ENCODE data around the gene LRRIQ1.

LRRIQ1 gene

GRCh38 chr12:85058339-85058738 lies 22.2 kb downstream of the LRRIQ1 start:
- DNase-seq: no peak

GRCh38 chr12:85059594-85059993 lies 23.4 kb downstream of the LRRIQ1 start:
- DNase-seq: no peak

- DNase-seq: no peak
Measured at GRCh38 chr12:85060916-85061315, 24.8 kb downstream of the LRRIQ1 start.

- peak; percentile 60 for DNase-seq
Measured at GRCh38 chr12:85065837-85066482, 29.8 kb downstream of the LRRIQ1 start.

DNA sequence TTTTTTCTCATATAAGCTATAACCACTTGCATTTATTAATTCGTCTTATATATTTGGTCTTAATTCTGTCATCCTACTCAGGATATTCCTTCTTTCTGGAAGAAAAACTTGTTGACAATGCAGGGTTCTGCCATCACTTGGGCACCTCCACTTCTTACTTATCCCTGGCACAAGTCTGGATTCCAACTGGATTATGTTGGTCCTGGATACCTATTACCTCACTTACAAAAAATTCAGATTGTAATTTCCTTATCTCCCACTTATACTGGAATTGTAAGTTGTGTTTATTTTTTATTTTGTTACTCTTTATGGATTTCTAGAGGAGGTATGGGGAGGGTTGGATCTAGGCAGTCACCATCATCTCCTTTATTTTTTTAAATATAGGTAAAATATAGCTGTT lies 36.7 kb downstream of the LRRIQ1 start:
- DNase-seq: no peak

- DNase-seq: peak; percentile 82
Measured at GRCh38 chr12:85076688-85077430, 40.7 kb downstream of the LRRIQ1 start.

DNA sequence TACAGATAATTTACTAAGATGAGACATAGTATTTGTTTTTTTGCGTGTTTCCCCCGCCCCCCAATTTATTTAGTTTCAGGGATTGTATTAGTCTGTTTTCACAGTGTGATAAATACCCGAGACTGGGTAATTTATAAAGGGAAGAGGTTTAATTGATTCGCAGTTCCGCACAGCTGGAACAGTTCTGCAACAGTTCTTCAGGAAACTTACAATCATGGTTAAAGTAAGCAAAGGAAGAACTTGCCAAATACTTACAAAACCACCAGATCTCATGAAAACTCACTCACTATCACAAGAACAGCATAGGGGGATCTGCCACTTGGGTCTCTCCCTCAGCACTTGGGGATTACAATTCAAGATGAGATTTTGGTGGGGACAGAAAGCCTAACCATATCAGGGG lies 48.9 kb downstream of the LRRIQ1 start:
- no peak for DNase-seq

DNA sequence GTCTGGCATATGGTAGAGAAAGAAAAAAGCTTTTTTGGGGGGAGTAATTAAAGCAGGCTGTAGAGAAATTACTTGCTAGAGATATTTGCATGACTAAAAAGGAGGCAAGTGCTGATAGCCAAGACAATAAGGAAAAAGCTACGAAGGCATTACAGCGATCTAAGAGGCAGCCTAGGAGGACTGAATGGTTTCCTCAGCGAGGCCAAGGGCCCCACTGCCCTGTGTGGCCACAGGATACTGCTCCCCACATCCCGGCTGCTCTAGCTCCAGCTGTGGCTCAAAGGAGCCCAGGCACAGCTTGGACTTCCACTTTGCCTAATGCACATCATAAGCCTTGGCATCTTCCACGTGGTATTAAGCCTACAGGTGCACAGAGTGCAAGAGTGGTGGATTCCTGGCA lies 53.6 kb downstream of the LRRIQ1 start:
- DNase-seq: no peak

DNA sequence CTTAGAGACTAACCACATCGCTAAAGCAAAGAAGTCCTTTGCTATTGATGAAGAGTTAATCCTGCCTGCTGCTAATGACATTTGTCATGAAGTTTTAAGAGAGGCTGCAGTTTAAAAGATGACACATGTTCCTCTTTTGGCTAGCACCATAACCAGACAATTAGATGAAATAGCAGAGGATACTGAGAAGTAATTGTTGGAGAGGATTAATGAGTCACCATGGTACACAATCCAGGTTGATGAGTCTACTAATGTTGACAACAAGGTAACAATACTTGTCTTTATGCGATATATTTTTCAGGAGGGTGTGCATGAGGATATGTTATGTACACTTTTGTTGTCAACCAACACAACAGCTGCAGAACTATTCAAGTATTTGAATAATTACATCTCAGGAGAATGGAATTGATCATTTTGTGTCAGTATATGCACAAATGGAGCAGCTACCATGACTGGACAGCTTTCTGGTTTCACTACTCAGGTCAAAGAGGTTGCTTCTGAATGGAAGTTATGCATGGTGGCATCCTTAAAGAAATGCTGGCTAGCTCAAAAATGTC lies 56.7 kb downstream of the LRRIQ1 start:
- DNase-seq: no peak

DNA sequence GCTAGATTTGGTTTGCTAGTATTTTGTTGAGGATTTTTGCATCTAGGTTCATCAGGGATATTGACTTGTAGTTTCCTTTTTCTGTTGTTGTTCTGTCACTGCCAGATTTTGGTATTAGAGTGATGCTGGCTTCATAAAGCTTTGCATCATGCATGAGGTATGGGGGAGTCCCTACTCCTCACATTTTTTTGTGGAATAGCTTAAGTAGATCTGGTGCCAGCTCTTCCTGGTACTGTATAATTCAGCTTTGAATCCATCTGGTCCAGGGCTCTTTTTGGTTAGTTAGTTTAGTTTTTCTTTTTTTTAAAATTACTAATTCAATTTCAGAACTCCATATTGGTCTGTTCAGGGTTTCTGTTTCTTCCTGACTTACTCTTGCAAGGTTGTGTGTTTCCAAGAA lies 59.4 kb downstream of the LRRIQ1 start:
- no peak for DNase-seq

- DNase-seq: no peak
Measured at GRCh38 chr12:85130646-85131045, 94.5 kb downstream of the LRRIQ1 start.

- no peak for DNase-seq
Measured at GRCh38 chr12:85138833-85139232, 102.7 kb downstream of the LRRIQ1 start.

DNA sequence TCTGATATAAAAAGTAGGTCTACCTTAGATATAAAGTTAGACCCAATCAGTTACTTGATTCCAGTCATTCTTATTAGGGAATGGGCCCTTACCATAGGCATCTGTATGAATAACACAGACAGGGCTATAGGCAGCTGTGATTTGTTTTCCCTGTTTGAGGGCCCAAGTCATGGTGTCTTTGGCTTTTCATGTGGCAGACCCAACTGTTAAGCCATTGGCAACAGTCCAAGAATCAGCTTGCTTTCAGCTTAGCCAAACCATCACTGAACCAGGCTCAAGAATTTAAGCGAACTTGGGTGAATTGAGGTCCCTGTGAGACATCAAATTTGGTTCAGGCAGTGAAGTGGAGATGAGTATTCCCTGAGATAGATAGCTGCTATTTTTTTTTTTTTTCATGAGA lies 111.2 kb downstream of the LRRIQ1 start:
- peak; percentile 10 for DNase-seq

- no peak for DNase-seq
Measured at GRCh38 chr12:85152311-85152729, 116.2 kb downstream of the LRRIQ1 start.

DNA sequence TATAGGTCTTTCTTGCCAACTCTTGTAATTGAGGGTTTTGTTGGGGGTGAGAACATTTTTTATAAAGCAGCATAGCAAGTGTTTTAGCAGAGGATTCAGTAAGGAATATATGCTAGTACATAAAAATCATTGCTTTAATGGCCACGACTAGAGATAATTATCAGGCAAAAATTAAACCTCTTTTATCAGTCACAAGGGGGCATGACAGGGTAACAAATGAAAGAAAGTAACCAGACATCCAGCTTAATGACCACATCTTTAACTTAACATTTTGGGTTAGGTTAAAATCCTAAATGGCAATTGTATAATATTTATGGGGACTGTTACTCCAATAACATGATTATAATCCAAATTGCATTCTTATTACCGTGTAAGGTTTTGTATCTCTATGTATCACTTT lies 119.6 kb downstream of the LRRIQ1 start:
- DNase-seq: peak; percentile 3

DNA sequence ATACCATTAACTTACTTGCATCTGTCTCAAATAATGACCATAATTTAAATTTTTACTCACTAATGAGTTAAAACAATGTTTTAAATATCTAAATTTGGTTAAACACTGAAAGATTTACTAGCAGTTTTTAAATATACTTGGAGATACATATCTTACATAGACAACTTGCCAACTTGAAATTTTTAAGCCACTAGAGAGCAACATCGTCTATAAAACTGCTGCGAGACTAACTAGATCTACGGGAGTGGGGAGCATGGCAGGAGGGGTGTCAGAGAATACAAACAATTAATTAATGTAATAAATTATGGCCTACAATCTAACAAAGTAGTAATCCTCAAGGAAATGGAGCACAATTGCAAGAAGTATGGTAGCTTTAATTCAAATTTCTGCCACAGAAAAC lies 120.4 kb downstream of the LRRIQ1 start:
- no peak for DNase-seq

GRCh38 chr12:85157035-85157603 lies 121.0 kb downstream of the LRRIQ1 start:
- DNase-seq: no peak

DNA sequence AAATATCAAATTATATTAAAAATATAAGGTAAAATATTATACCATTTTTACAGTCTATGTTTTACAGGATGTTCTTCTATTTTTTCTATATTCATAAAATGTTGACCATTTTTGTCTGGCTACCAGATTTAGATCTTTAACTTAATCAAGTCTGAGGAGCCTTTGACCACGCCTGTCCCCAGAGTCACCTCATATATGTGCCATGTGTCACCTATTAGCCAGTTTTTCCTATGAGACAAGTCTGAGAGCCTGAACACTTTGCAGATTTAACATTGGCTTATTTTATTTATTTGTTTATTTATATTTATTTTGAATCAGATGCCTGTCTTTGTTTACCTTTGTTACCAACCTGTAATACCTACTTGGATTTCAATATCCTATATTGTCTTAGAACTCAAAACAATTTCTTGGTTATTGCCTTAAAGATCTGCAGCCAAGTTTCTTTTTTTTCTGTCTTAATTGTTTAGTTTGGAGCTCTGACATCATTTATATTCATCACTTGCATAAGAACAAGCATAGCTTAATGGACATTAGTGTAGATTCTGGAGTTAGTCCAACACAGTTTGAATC lies 127.7 kb downstream of the LRRIQ1 start:
- DNase-seq: no peak

DNA sequence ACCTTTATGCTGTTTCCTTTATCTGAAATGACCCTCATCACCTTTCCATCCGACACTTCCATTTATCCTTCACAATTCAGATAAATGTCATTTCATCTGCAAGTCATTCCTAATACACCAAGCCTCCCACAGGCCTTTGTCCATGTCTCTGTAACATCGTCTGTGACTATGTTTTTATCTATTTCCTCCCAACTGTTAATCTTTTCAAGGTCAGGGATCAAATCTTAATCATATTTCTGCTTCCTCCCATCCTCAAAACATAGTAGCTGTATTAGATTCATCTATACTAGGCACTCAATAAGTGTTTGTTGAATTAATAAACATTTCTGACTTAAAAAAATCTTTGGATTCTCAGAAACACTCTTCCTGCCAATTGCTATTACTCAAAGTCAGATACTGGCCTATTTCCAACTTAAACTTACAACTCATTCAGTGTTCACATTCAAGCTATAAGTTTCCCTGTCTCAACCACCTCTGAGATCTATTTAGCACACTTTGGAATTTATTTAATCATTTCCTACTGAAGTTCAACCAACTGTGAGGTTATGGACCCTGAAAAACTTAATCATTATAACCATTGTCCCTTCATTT lies 143.6 kb downstream of the LRRIQ1 start:
- DNase-seq: no peak

DNA sequence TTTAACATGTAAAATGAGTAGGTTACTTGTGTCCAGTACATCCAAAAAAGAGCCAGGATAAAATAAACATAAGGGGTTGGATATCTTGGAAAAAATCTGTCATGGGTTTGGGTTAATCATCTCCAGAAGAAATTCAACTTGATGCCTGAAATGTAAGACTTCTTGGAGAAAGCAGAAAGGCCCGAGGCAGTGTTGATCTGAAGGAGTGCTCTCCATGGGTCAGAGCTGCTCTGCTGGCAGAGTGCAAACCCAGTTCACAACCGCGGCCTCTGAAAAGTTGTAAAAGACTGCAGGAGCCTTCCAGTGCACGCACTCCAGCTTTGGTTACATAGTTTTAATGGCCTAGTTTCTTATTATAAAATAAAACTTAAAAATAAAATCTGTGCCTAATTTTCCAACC lies 146.5 kb downstream of the LRRIQ1 start:
- no peak for DNase-seq

DNA sequence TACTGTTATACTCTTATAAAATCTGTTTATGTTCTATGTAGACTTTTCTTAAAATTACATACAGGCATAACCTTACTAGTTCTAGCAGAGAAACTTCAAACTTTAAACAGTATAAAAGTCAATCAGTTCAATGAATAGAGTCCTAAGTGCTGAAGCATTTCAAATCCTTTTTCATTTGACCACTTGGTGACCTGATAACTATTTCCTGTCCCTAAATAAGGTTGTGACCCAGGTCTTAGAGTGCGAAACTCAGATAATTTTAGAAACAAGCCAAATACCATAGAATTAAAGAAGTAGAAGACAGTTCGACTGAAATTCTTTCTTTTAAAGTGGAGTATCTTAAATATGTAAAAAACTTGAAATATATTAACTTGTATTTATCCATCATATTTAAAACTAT lies 147.7 kb downstream of the LRRIQ1 start:
- no peak for DNase-seq

- DNase-seq: no peak
Measured at GRCh38 chr12:85186236-85186635, 150.1 kb downstream of the LRRIQ1 start.

GRCh38 chr12:85188619-85189018 lies 152.5 kb downstream of the LRRIQ1 start:
- DNase-seq: no peak
